Muscle of back (tissue), 11 donors: Measurements from ENCODE around the gene SSR1. TPM values are rescaled to one million over a fixed set of nuclear protein-coding genes. Genes with fewer than 3 reads are reported as not detected.
A peak's percentile ranks its signal among the peaks of the same experiment; 100 is the strongest.
"Not testable (repeated sequence)": the region's sequence is repeated elsewhere in the genome, so short reads cannot be mapped to it uniquely, and the experiment has no call there.

Experiments used
- DNase-seq, 3 donors: peaks; one replicate each; pipeline versions ENCODE4 v3.0.0 to v3.0.0-alpha.2; 2013
- polyA plus RNA-seq, 10 donors: library from polyadenylated mRNA; unstranded; fragments of 120-200 nt; gene quantifications; one replicate each; pipeline ENCODE4 v1.2.1, GENCODE V29; 2013; ENCODE audit not compliant: insufficient read length in 10 of 10

Gene SSR1
- polyA plus RNA-seq, 10 donors, result 74.2 to 106 (median 92.2) TPM

- DNase-seq, result no peak
Observed at GRCh38 chr6:7323074-7323473, 10.1 kb upstream of the SSR1 start.

GRCh38 chr6:7321866-7322265, 8.9 kb upstream of the SSR1 start:
- DNase-seq, result not testable (repeated sequence)

- not testable (repeated sequence) for DNase-seq
Observed at GRCh38 chr6:7319406-7319805, 6.4 kb upstream of the SSR1 start.

- DNase-seq, result no peak
Observed at GRCh38 chr6:7317538-7317937, 4.5 kb upstream of the SSR1 start.

- DNase-seq, result no peak
Observed at GRCh38 chr6:7316658-7317533, 3.9 kb upstream of the SSR1 start.

GRCh38 chr6:7315948-7316365, 3.0 kb upstream of the SSR1 start:
- no peak for DNase-seq

- DNase-seq, result not testable (repeated sequence)
Observed at GRCh38 chr6:7315087-7315947, 2.3 kb upstream of the SSR1 start.

- DNase-seq, result no peak
Observed at GRCh38 chr6:7314414-7314813, 1.4 kb upstream of the SSR1 start.

GRCh38 chr6:7313505-7314165, 636 bp upstream of the SSR1 start:
- no peak for DNase-seq

- DNase-seq, result no peak
Observed at GRCh38 chr6:7311917-7312615, 933 bp downstream of the SSR1 start.

- DNase-seq, result peak in 1 of 3 donors; percentile 48
Observed at GRCh38 chr6:7311176-7311575, 1.8 kb downstream of the SSR1 start.

GRCh38 chr6:7309050-7309449, 3.9 kb downstream of the SSR1 start:
- DNase-seq, result no peak

- DNase-seq, result no peak
Observed at GRCh38 chr6:7307533-7307932, 5.5 kb downstream of the SSR1 start.

GRCh38 chr6:7304821-7305220, 8.2 kb downstream of the SSR1 start:
- no peak for DNase-seq

GRCh38 chr6:7301702-7302101, 11.3 kb downstream of the SSR1 start:
- no peak for DNase-seq

- no peak for DNase-seq
Observed at GRCh38 chr6:7300926-7301325, 12.1 kb downstream of the SSR1 start.

- DNase-seq, result no peak
Observed at GRCh38 chr6:7298113-7298512, 14.9 kb downstream of the SSR1 start.

GRCh38 chr6:7296602-7297001, 16.4 kb downstream of the SSR1 start:
- DNase-seq, result no peak

- DNase-seq, result no peak
Observed at GRCh38 chr6:7295916-7296315, 17.1 kb downstream of the SSR1 start.

- no peak for DNase-seq
Observed at GRCh38 chr6:7292596-7293255, 20.3 kb downstream of the SSR1 start.

GRCh38 chr6:7290079-7290478, 22.9 kb downstream of the SSR1 start:
- DNase-seq, result no peak
